K562 (cell line): Measurements from ENCODE around the gene C1orf116. TPM values are rescaled to one million over a fixed set of nuclear protein-coding genes. Genes with fewer than 3 reads are reported as not detected.

Experiments
- CBFA2T2 ChIP-seq: fragments of 450-650 bp; conservative IDR thresholded peaks from 2 replicates; pipeline ENCODE4 v1.6.1; 2017; ENCODE audit warnings: mild to moderate bottlenecking
- CHAMP1 ChIP-seq: fragments of 450-650 bp; IDR thresholded peaks from 2 replicates; pipeline ENCODE4 v1.6.1; 2016; ENCODE audit warnings: mild to moderate bottlenecking
- EGR1 ChIP-seq: fragments of 450-650 bp; conservative IDR thresholded peaks from 2 replicates; pipeline ENCODE4 v1.6.1; 2017; ENCODE audit warnings: mild to moderate bottlenecking
- ETS2 ChIP-seq: IDR thresholded peaks from 2 replicates; pipeline ENCODE4 v1.6.1; 2016; ENCODE audit warnings: borderline replicate concordance, missing genetic modification characterization, mild to moderate bottlenecking, moderate library complexity, missing compliant biosample characterization; ENCODE audit not compliant: poor library complexity, severe bottlenecking
- GABPB2 ChIP-seq: fragments of 250-450 bp; sonication (Bioruptor Pico); conservative IDR thresholded peaks from 2 replicates; pipeline ENCODE4 v1.5.1; 2021; ENCODE audit warnings: mild to moderate bottlenecking
- HDGF ChIP-seq: fragments of 450-650 bp; IDR thresholded peaks from 2 replicates; pipeline ENCODE4 v1.6.1; 2016
- HOXB6 ChIP-seq: fragments of 250-450 bp; sonication (Bioruptor Pico); IDR thresholded peaks from 2 replicates; pipeline ENCODE4 v1.5.1; 2022; ENCODE audit warnings: mild to moderate bottlenecking, borderline replicate concordance
- MYNN ChIP-seq, 2 experiments: sonication (generic); formaldehyde crosslinking in 1 of 2; IDR thresholded peaks; 2 replicates each; pipeline versions ENCODE4 v1.5.0 to v1.6.1; 2016 to 2020; ENCODE audit warnings: antibody characterized with exemption in 1 of 2, missing genetic modification reagents in 1 of 2
- NR2F6 ChIP-seq: fragments of 450-650 bp; formaldehyde crosslinking; IDR thresholded peaks from 2 replicates; pipeline ENCODE4 v1.4.0; 2020; ENCODE audit warnings: mild to moderate bottlenecking
- PHB2 ChIP-seq: fragments of 450-650 bp; IDR thresholded peaks from 2 replicates; pipeline ENCODE4 v1.6.1; 2017; ENCODE audit warnings: low read depth
- PML ChIP-seq: IDR thresholded peaks from 2 replicates; pipeline ENCODE4 v1.6.1; 2012; ENCODE audit warnings: low read length, inconsistent platforms
- PRMT5 ChIP-seq: sonication (generic); formaldehyde crosslinking; IDR thresholded peaks from 2 replicates; pipeline ENCODE4 v1.5.0; 2020; ENCODE audit warnings: missing genetic modification reagents
- PTBP1 ChIP-seq: fragments of 200-400 bp; formaldehyde crosslinking; IDR thresholded peaks from 2 replicates; pipeline ENCODE4 v1.6.1; 2017; ENCODE audit warnings: low read depth, low read length
- SFPQ ChIP-seq: fragments of 200-400 bp; formaldehyde crosslinking; IDR thresholded peaks from 2 replicates; pipeline ENCODE4 v1.6.1; 2017; ENCODE audit warnings: mild to moderate bottlenecking, low read depth, low read length, moderate library complexity
- SRF ChIP-seq, 2 experiments: fragments of 250-450, 450-650 bp in 1 of 2; sonication (Bioruptor Pico) in 1 of 2; sonication (generic) in 1 of 2; formaldehyde crosslinking; IDR thresholded peaks; 2 replicates each; pipeline versions ENCODE4 v1.5.0 to v1.5.1; 2020 to 2022; ENCODE audit warnings: mild to moderate bottlenecking in 1 of 2, missing genetic modification reagents in 1 of 2
- STAG1 ChIP-seq: sonication (generic); formaldehyde crosslinking; IDR thresholded peaks from 2 replicates; pipeline ENCODE4 v1.5.0; 2020; ENCODE audit warnings: missing genetic modification reagents, borderline replicate concordance
- TBP ChIP-seq: optimal IDR thresholded peaks from 2 replicates; pipeline ENCODE3; 2011; ENCODE audit warnings: low read depth, low read length, improper control_type of control experiment
- USF1 ChIP-seq: sonication (generic); formaldehyde crosslinking; IDR thresholded peaks from 2 replicates; pipeline ENCODE4 v1.9.0; 2022; ENCODE audit warnings: mild to moderate bottlenecking, missing genetic modification reagents
- ZNF174 ChIP-seq: fragments of 250-450 bp; sonication (Bioruptor Pico); IDR thresholded peaks from 2 replicates; pipeline ENCODE4 v1.4.0; 2020; ENCODE audit warnings: mild to moderate bottlenecking
- ZNF282 ChIP-seq: sonication (generic); formaldehyde crosslinking; IDR thresholded peaks from 2 replicates; pipeline ENCODE4 v1.8.1; 2023; ENCODE audit warnings: missing genetic modification reagents
- polyA plus RNA-seq, 8 experiments: library from polyadenylated mRNA; depleted of rRNA in 4 of 8; stranded (reverse) in 5 of 8; unstranded in 3 of 8; fragments of >200 nt; fragmentation: Nextera tagmentation in 2 of 8; fragmentation: Illumina TruSeq in 1 of 8; extraction: Ambion mirVana in 2 of 8; extraction: Trizol in 1 of 8; gene quantifications; 2 replicates each; pipeline versions ENCODE4 v1.2.1 to v1.2.3, GENCODE V29; 2011 to 2014; ENCODE audit warnings: inconsistent platforms in 1 of 8, missing spikeins in 1 of 8
- total RNA-seq, 7 experiments: library from RNA; depleted of rRNA in 6 of 7; stranded (reverse); fragments of >200 nt in 6 of 7; fragmentation: Illumina TruSeq in 2 of 7; extraction: Trizol in 2 of 7; gene quantifications; 2 replicates each; pipeline versions ENCODE4 v1.2.1 to v1.2.3, GENCODE V29; 2011 to 2021; ENCODE audit warnings: low replicate concordance in 1 of 7

Gene C1orf116
- total and polyA plus RNA-seq, 9 of the 15 experiments (the other 6 are each of a cell fraction or from before 2014, with no cell fraction given) = 0.62 to 3.0 (median 0.95) TPM

- TF ChIP-seq ZNF282 (CRISPR knock-in tag) (no peak), SFPQ (no peak), PHB2 (peak; percentile 99), NR2F6 (CRISPR knock-in tag) (peak; percentile 93), HOXB6 (peak; percentile 82; the same call in 1 of the 2 replicates), TBP (peak; percentile 62), HDGF (no peak; the same call in none of the 2 replicates), PRMT5 (no peak), CHAMP1 (peak; percentile 97), CBFA2T2 (peak; percentile 99), PTBP1 (no peak), MYNN (IDR thresholded peaks at IDR 0.05) (peak; percentile 93), MYNN (CRISPR knock-in tag; IDR thresholded peaks at IDR 0.05) (no peak), EGR1 (peak; percentile 96), STAG1 (CRISPR knock-in tag) (no peak), USF1 (CRISPR knock-in tag) (peak; percentile 21; the same call in 1 of the 2 replicates), PML (peak; percentile 99), GABPB2 (peak; percentile 89), ZNF174 (CRISPR knock-in tag) (peak; percentile 91), SRF (CRISPR knock-in tag; IDR thresholded peaks at IDR 0.05) (peak; percentile 74 to 83; a peak in 2 of 4 replicates), ETS2 (tag) (peak; percentile 24)
Measured at GRCh38 chr1:207024202-207025145, 8.1 kb downstream of the C1orf116 start (continued).
